Mucosa of rectum (tissue), 2 donors: ENCODE data around the gene CNTNAP4.

ENCODE experiments used
- H3K27ac ChIP-seq, 2 donors: one replicate each; pipeline ENCODE4 v1.7.0; 2013; ENCODE audit warnings: inconsistent platforms in 2 of 2, low read depth in 2 of 2, low read length in 2 of 2
- H3K27me3 ChIP-seq, 2 donors: one replicate each; pipeline ENCODE4 v1.7.0; 2013; ENCODE audit warnings: low read length in 2 of 2; ENCODE audit not compliant: control insufficient read depth in 2 of 2, insufficient read depth in 2 of 2
- H3K36me3 ChIP-seq, 2 donors: one replicate each; pipeline ENCODE4 v1.7.0; 2013; ENCODE audit warnings: low read length in 2 of 2; ENCODE audit not compliant: control insufficient read depth in 2 of 2, insufficient read depth in 2 of 2
- H3K4me1 ChIP-seq, 2 donors: one replicate each; pipeline ENCODE4 v1.7.0; 2013; ENCODE audit warnings: low read length in 2 of 2, mild to moderate bottlenecking in 1 of 2; ENCODE audit not compliant: control insufficient read depth in 2 of 2, insufficient read depth in 2 of 2
- H3K4me3 ChIP-seq, 2 donors: one replicate each; pipeline ENCODE4 v1.7.0; 2013; ENCODE audit warnings: low read length in 2 of 2
- H3K9ac ChIP-seq, 2 donors: one replicate each; pipeline ENCODE4 v1.7.0; 2013; ENCODE audit warnings: low read length in 2 of 2, low read depth in 1 of 2, mild to moderate bottlenecking in 1 of 2
- H3K9me3 ChIP-seq, 2 donors: one replicate each; pipeline ENCODE4 v1.7.0; 2013; ENCODE audit warnings: low read length in 2 of 2; ENCODE audit not compliant: control insufficient read depth in 2 of 2
- donor health status: healthy.
- donor health status: Normal muscosa, but diverticular disease.

Gene CNTNAP4

DNA sequence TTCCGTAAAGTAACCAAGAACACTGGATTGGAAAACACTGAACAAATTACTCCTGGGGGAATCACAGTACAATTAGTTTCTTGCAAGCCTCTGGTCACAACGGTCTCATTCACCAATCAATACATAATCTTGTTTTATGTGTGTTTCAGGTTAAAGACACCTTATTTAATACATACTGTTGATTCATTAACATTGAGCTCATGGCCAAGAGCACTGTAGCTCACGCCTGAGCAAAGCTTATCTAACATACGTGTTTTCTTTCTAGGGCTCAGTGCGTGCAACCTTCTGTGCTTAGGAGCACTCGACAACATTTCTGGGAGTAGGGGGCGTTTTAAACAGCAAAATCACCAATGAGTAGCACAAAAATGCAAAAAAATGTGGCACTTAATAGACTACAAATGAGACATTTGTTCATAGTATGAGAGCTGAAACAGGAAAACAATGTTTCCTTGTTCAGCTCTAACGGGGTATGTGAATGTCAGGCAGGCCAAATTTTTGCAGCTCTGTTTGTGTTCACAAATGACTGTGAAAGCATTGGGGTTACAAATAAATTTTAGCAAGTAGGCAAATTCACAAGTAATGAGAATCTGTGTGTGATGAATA lies 206.2 kb downstream of the CNTNAP4 start:
- Histone ChIP-seq H3K9ac (no peak overlapping the region), H3K9me3 (no peaks in the 10 kb centered on the region)

DNA sequence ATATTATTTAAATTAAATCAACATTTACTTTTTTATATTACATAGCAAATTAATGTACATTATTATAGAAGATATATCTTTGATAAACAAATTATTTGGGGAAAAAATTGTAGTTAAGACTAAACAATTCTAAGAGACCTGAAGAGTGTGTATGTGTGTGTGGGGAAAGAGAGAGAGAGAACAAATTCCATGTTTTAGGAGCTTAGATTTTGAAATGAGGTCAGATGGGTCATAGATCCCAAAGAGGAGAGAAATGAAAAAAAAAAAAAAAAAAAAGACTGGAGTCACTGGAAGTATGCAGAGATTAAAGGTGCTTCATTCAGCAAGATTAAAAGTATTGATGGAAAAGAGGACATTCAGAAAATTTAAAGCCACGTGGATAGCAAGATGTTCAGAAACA lies 206.8 kb downstream of the CNTNAP4 start:
- Histone ChIP-seq H3K4me1 (no peaks in the 10 kb centered on the region), H3K27me3 (no peaks in the 10 kb centered on the region), H3K9me3 (no peaks in the 10 kb centered on the region), H3K9ac (no peak overlapping the region), H3K27ac (no peak overlapping the region), H3K36me3 (no peaks in the 10 kb centered on the region), H3K4me3 (no peak overlapping the region)

More for the DNA sequence above, 206.2 kb downstream of the CNTNAP4 start:
- H3K4me1 ChIP-seq = no peaks in the 10 kb centered on the region
- H3K27ac ChIP-seq = no peak overlapping the region
- H3K4me3 ChIP-seq = no peak overlapping the region
- no peaks in the 10 kb centered on the region for H3K36me3 ChIP-seq
- H3K27me3 ChIP-seq = no peaks in the 10 kb centered on the region

DNA sequence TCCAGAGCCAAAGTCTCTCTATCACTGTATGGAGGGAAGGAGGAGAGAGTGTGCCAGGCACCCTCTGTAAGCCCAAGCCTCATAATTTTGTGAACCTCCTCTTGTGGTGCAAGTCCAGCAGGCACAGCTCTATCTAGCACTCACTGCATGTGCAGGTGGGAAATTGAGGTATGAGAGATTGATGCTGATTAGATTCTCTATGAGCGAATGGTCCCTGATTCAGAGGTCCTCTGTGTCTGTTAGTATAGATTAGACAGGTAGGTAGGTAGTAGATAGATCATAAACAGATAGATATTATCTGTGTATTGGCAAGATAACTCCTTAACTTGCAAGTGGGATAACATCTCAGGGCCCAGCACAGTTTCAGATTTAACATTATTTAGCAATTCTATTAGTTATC lies 209.5 kb downstream of the CNTNAP4 start:
- Histone ChIP-seq H3K9ac (no peak overlapping the region), H3K27ac (no peak overlapping the region), H3K36me3 (no peaks in the 10 kb centered on the region), H3K4me1 (no peaks in the 10 kb centered on the region), H3K4me3 (no peak overlapping the region), H3K27me3 (no peaks in the 10 kb centered on the region), H3K9me3 (no peaks in the 10 kb centered on the region)

DNA sequence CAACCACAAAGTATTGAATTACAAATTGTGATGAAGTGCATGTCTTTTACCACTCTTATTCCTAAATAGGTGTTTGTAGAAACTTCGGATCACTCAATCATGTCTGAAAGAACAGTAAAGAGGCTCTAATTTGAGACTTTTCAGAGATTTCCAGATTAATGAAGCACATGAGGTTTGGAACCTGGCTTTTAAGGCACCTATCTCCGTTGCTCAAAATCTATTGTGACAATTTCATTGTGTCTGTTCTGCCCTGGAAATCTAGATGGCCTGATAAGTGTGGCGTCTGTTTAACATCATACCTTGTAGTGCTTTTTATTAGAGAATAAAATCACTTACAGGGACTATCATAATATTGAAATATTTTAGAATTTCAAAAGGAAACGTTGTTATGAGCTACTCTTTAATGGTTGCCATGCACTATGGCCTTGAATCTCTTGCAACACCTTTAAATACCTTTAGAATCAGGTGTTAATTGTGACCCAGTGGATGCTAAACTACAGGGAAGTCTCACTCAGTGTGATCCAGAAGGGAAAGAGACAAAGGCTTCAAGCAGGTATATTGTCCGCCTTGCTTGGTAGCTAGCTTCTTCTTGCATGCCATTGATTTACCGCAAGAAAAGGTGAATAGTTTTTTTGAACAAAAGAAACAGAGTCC lies 210.3 kb downstream of the CNTNAP4 start:
- H3K27ac ChIP-seq = no peak overlapping the region
- H3K9ac ChIP-seq = no peak overlapping the region
- H3K36me3 ChIP-seq = no peaks in the 10 kb centered on the region
- H3K4me3 ChIP-seq = no peak overlapping the region
- no peaks in the 10 kb centered on the region for H3K27me3 ChIP-seq
- no peaks in the 10 kb centered on the region for H3K4me1 ChIP-seq
- no peaks in the 10 kb centered on the region for H3K9me3 ChIP-seq

DNA sequence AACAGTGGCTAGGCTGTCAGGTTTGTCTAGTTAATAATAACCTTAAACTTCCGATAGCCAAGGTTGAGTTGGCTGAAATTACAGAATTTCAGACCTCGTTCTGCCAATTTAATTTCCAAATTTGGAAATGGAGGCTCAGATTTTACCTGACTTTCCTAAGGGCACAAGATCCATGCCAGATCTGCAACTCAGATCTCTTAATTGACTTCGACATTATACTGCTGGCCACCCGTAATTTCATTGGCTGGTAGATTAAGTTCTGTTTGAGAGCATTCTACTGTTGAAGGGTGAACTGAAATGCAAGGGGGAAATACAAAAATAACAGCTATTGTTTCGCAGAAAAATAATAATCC lies 210.8 kb downstream of the CNTNAP4 start:
- H3K4me1 ChIP-seq = no peaks in the 10 kb centered on the region
- H3K27ac ChIP-seq = no peak overlapping the region
- H3K27me3 ChIP-seq = no peaks in the 10 kb centered on the region
- no peaks in the 10 kb centered on the region for H3K36me3 ChIP-seq
- H3K4me3 ChIP-seq = no peak overlapping the region
- no peak overlapping the region for H3K9ac ChIP-seq
- no peaks in the 10 kb centered on the region for H3K9me3 ChIP-seq

DNA sequence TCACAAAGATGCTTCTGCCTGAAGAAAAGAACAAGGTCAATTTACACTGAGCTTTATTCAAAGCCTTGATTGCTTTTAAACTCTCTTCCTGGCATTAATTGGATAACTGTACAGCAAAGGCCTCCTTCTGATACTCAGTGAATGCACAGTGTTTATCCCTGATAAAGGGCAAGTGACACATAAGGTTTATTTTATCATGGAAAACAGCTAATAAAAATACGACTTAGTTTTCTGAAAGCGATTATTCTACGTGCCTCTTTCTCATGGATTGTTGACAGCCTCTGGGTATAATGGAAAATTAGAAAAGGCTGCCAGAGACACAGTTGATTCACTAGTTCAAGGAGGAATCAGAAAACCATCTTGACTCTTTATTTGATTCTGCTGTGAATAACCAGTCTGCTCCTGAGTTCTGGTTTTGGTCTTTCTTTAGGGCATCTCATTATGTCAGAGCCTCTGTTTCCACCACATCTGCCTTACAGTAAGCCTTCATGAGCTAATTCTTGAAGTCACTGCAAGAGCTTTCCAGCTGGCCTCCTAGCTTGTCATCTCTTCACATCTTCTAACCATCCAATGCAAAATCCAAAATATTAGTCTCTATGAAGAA lies 212.9 kb downstream of the CNTNAP4 start:
- no peaks in the 10 kb centered on the region for H3K9me3 ChIP-seq
- no peak overlapping the region for H3K9ac ChIP-seq

DNA sequence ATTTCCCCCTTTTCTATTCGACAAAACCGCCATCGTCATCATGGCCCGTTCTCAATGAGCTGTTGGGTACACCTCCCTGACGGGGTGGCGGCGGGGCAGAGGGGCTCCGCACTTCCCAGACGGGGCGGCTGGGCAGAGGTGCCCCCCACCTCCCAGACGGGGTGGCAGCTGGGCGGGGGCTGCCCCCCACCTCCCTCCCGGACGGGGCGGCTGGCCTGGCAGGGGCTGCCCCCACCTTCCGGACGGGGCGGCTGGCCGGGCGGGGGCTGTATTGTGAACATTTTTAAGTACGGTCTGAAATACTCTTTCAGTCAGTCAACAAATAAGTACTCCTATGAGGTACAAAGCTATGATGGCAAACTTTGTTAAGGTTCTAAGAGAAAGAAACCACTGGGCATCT lies 222.8 kb downstream of the CNTNAP4 start:
- H3K27ac ChIP-seq = no peak overlapping the region
- no peaks in the 10 kb centered on the region for H3K9me3 ChIP-seq
- no peaks in the 10 kb centered on the region for H3K27me3 ChIP-seq
- H3K36me3 ChIP-seq = no peaks in the 10 kb centered on the region
- H3K4me1 ChIP-seq = no peaks in the 10 kb centered on the region
- no peak overlapping the region for H3K9ac ChIP-seq
- H3K4me3 ChIP-seq = no peak overlapping the region

More for the DNA sequence above, 212.9 kb downstream of the CNTNAP4 start:
- Histone ChIP-seq H3K27ac (no peak overlapping the region), H3K4me1 (no peaks in the 10 kb centered on the region), H3K27me3 (no peaks in the 10 kb centered on the region), H3K4me3 (no peak overlapping the region), H3K36me3 (no peaks in the 10 kb centered on the region)

DNA sequence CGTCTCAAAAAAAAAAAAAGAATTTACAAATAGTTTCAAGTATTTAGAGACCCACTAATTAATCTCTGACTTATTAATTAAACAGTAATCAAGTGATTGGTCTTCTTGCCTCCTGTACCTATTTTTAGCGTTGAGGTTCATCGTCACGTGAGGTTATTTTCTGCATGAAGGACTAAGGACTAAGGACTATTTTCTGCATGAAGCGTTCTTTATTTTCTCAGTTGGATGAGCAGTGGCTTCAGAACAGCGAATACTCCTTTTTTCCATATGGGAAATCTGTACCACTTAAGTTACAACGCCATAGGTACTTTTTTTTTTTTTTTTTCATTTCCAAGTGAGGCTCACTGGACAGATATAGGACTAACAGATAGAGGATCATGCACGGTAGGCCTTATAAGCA lies 224.9 kb downstream of the CNTNAP4 start:
- Histone ChIP-seq H3K36me3 (no peaks in the 10 kb centered on the region), H3K27ac (no peak overlapping the region), H3K27me3 (no peaks in the 10 kb centered on the region), H3K4me1 (no peaks in the 10 kb centered on the region), H3K9me3 (no peaks in the 10 kb centered on the region), H3K4me3 (no peak overlapping the region), H3K9ac (no peak overlapping the region)

DNA sequence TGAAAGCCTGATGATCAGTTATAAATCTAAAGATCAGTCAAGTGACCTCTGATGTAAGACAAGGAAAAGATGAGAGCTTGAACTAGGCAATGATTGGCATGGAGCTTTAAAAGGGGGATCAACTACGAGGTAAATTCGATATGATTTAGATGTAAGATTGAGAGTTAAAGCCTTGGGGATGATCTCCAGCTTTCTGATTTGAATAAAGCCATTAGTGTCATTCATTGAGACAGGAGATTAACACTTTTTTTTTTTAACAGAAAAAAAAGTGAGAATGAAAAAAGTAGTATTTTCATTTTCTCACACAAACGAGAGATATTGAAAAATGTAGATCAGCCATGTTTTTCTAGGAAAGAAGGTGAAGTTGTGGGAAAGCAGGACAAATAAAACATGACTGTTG lies 225.4 kb downstream of the CNTNAP4 start:
- no peaks in the 10 kb centered on the region for H3K9me3 ChIP-seq
- H3K27ac ChIP-seq = no peak overlapping the region
- H3K9ac ChIP-seq = no peak overlapping the region
- H3K36me3 ChIP-seq = no peaks in the 10 kb centered on the region
- H3K4me1 ChIP-seq = no peaks in the 10 kb centered on the region
- H3K27me3 ChIP-seq = no peaks in the 10 kb centered on the region
- no peak overlapping the region for H3K4me3 ChIP-seq

DNA sequence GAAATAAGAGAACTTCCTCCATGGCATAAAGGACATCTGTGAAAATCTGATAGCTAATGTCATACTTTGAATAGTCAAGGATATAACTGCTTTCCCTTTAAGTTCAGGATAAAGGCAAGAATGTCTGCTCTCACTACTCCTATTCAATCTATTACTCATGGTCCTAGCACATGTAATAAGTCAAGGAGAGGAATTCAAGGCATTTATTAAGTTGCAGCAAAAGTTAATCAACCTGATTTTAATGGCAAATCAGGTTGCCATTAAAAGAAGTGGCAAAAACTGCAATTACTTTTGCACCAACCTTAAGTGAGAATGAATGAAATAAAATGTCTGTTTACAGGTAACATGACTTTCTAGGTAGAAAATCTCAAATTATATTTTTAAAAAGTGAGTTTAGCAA lies 225.9 kb downstream of the CNTNAP4 start:
- Histone ChIP-seq H3K27ac (no peak overlapping the region), H3K27me3 (no peaks in the 10 kb centered on the region), H3K4me3 (no peak overlapping the region), H3K9me3 (no peaks in the 10 kb centered on the region), H3K36me3 (no peaks in the 10 kb centered on the region), H3K4me1 (no peaks in the 10 kb centered on the region), H3K9ac (no peak overlapping the region)
